Chondrocyte (in vitro differentiated cells): Measurements from ENCODE around the gene RAD51B. TPM values are rescaled to one million over a fixed set of nuclear protein-coding genes. Genes with fewer than 3 reads are reported as not detected.

Experiments used
- DNase-seq: peaks from one replicate; pipeline ENCODE4 v3.0.0; 2021; ENCODE audit warnings: mixed read lengths, low spot score
- H3K27ac Mint-ChIP-seq: one replicate; pipeline ENCODE4 v1.8.0; 2021; ENCODE audit warnings: mild to moderate bottlenecking, moderate library complexity, mixed read lengths; ENCODE audit not compliant: unreplicated experiment
- H3K27me3 Mint-ChIP-seq: 2 replicates; pipeline ENCODE4 v1.8.0; 2021; ENCODE audit warnings: low read depth, mixed read lengths
- H3K36me3 Mint-ChIP-seq: 2 replicates; pipeline ENCODE4 v1.8.0; 2021; ENCODE audit warnings: low read depth, mixed read lengths
- H3K4me1 Mint-ChIP-seq: 2 replicates; pipeline ENCODE4 v1.8.0; 2021; ENCODE audit warnings: low read depth, mild to moderate bottlenecking, mixed read lengths
- H3K4me3 Mint-ChIP-seq: one replicate; pipeline ENCODE4 v1.8.0; 2021; ENCODE audit warnings: mild to moderate bottlenecking, moderate library complexity, mixed read lengths; ENCODE audit not compliant: unreplicated experiment
- H3K9me3 Mint-ChIP-seq: 2 replicates; pipeline ENCODE4 v1.8.0; 2021; ENCODE audit warnings: low read depth, mixed read lengths
- CTCF ChIP-seq: fragments of 200-600 bp; sonication (generic); IDR thresholded peaks from 2 replicates; pipeline ENCODE4 v1.5.0; 2021; ENCODE audit warnings: antibody characterized with exemption, mild to moderate bottlenecking, moderate library complexity
- total RNA-seq: library from RNA; stranded (reverse); gene quantifications from 3 replicates; pipeline ENCODE4 v1.2.1, GENCODE V29; 2021

The RAD51B gene
- total RNA-seq, 1 donor from 2014 or later, result 8.2 TPM

GRCh38 chr14:68317239-68317638 is 497.7 kb downstream of the RAD51B start:
- no peaks in the 10 kb centered on the region for H3K9me3 Mint-ChIP-seq
- no peak overlapping the region for H3K27ac Mint-ChIP-seq
- H3K4me3 Mint-ChIP-seq, result no peak overlapping the region
- no peak for TF ChIP-seq CTCF
- peaks cover 18% of the 10 kb centered on the region for H3K4me1 Mint-ChIP-seq
- H3K36me3 Mint-ChIP-seq, result peaks cover 1% of the 10 kb centered on the region
- no peak for DNase-seq
- no peaks in the 10 kb centered on the region for H3K27me3 Mint-ChIP-seq

- Mint-ChIP-seq H3K9me3 (no peaks in the 10 kb centered on the region), H3K27me3 (no peaks in the 10 kb centered on the region), H3K27ac (no peak overlapping the region), H3K4me1 (peaks cover 18% of the 10 kb centered on the region), H3K36me3 (no peaks in the 10 kb centered on the region), H3K4me3 (no peak overlapping the region)
- no peak for DNase-seq
- TF ChIP-seq CTCF, result no peak
Observed at GRCh38 chr14:68318828-68319227, 499.2 kb downstream of the RAD51B start.

GRCh38 chr14:68320495-68320894 is 500.9 kb downstream of the RAD51B start:
- no peak for DNase-seq
- Mint-ChIP-seq H3K27me3 (no peaks in the 10 kb centered on the region), H3K9me3 (no peaks in the 10 kb centered on the region), H3K4me1 (peaks cover 18% of the 10 kb centered on the region), H3K36me3 (no peaks in the 10 kb centered on the region), H3K4me3 (no peak overlapping the region), H3K27ac (no peak overlapping the region)
- no peak for TF ChIP-seq CTCF

GRCh38 chr14:68322940-68323620 is 503.5 kb downstream of the RAD51B start:
- Mint-ChIP-seq H3K27me3 (no peaks in the 10 kb centered on the region), H3K4me1 (peaks cover 18% of the 10 kb centered on the region), H3K4me3 (no peak overlapping the region), H3K27ac (no peak overlapping the region), H3K9me3 (no peaks in the 10 kb centered on the region), H3K36me3 (no peaks in the 10 kb centered on the region)
- no peak for DNase-seq
- no peak for TF ChIP-seq CTCF

- Mint-ChIP-seq H3K9me3 (no peaks in the 10 kb centered on the region), H3K36me3 (no peaks in the 10 kb centered on the region), H3K4me3 (no peak overlapping the region), H3K27me3 (no peaks in the 10 kb centered on the region), H3K4me1 (peaks cover 6% of the 10 kb centered on the region), H3K27ac (no peak overlapping the region)
- TF ChIP-seq CTCF, result no peak
- DNase-seq, result no peak
Observed at GRCh38 chr14:68325267-68325807, 505.8 kb downstream of the RAD51B start.
